ENCODE data around the gene KIF18A.
"Not testable (repeated sequence)": the region's sequence is repeated elsewhere in the genome, so short reads cannot be mapped to it uniquely, and the experiment has no call there.

The KIF18A gene

GRCh38 chr11:28105869-28106268 lies 2.1 kb downstream of the KIF18A start:
- Histone ChIP-seq H3K36me3 (no peaks in the 10 kb centered on the region), H3K9me3 (no peaks in the 10 kb centered on the region), H3K4me3 (no peak overlapping the region), H3K27me3 (no peaks in the 10 kb centered on the region), H3K27ac (no peak overlapping the region), H3K4me1 (peaks cover 0 to 34% (median 10%) of the 10 kb centered on the region in 4 donors)
- intact Hi-C loops (cut with DNase I; ENCODE audit: low total_unique reads): no loop called here
- DNase-seq: no peak
- TF ChIP-seq CTCF (IDR thresholded peaks at IDR 0.05): no peak

GRCh38 chr11:28104984-28105383 lies 3.0 kb downstream of the KIF18A start:
- Histone ChIP-seq H3K9me3 (no peaks in the 10 kb centered on the region), H3K4me1 (peaks cover 0 to 33% (median 8%) of the 10 kb centered on the region in 4 donors), H3K27ac (no peak overlapping the region), H3K4me3 (no peak overlapping the region), H3K27me3 (no peaks in the 10 kb centered on the region), H3K36me3 (no peaks in the 10 kb centered on the region)
- no peak for TF ChIP-seq CTCF (IDR thresholded peaks at IDR 0.05)
- intact Hi-C loops (cut with DNase I; ENCODE audit: low total_unique reads): no loop called here
- no peak for DNase-seq

GRCh38 chr11:28104425-28104824 lies 3.5 kb downstream of the KIF18A start:
- H3K4me1 ChIP-seq: peaks cover 0 to 28% (median 8%) of the 10 kb centered on the region in 4 donors

GRCh38 chr11:28102300-28102699 lies 5.7 kb downstream of the KIF18A start:
- H3K4me1 ChIP-seq: peaks cover 0 to 12% (median 4%) of the 10 kb centered on the region in 4 donors
- H3K36me3 ChIP-seq; H3K27me3 ChIP-seq; intact Hi-C loops (cut with DNase I; ENCODE audit: low total_unique reads); H3K27ac ChIP-seq; DNase-seq; H3K4me3 ChIP-seq; H3K9me3 ChIP-seq: not testable (repeated sequence)

More at GRCh38 chr11:28104425-28104824, 3.5 kb downstream of the KIF18A start:
- no peak for TF ChIP-seq CTCF (IDR thresholded peaks at IDR 0.05)
- intact Hi-C loops (cut with DNase I; ENCODE audit: low total_unique reads): no loop called here
- Histone ChIP-seq H3K27me3 (no peaks in the 10 kb centered on the region), H3K9me3 (no peaks in the 10 kb centered on the region), H3K4me3 (no peak overlapping the region), H3K27ac (no peak overlapping the region), H3K36me3 (no peaks in the 10 kb centered on the region)
- DNase-seq: no peak

- Histone ChIP-seq H3K4me1 (peaks cover 0 to 5% (median 0%) of the 10 kb centered on the region in 4 donors), H3K36me3 (no peaks in the 10 kb centered on the region), H3K27ac (no peak overlapping the region), H3K27me3 (no peaks in the 10 kb centered on the region), H3K9me3 (no peaks in the 10 kb centered on the region), H3K4me3 (no peak overlapping the region)
- no peak for DNase-seq
- intact Hi-C loops (cut with DNase I; ENCODE audit: low total_unique reads): no loop called here
- TF ChIP-seq CTCF (IDR thresholded peaks at IDR 0.05): no peak
These were observed 7.3 kb downstream of the KIF18A start for GRCh38 chr11:28100665-28101064.

GRCh38 chr11:28099715-28100114 lies 8.2 kb downstream of the KIF18A start:
- TF ChIP-seq CTCF (IDR thresholded peaks at IDR 0.05): no peak
- H3K4me3 ChIP-seq: no peak overlapping the region
- no peaks in the 10 kb centered on the region for H3K36me3 ChIP-seq
- no peaks in the 10 kb centered on the region for H3K9me3 ChIP-seq
- DNase-seq: no peak
- H3K4me1 ChIP-seq: peaks cover 0 to 5% (median 0%) of the 10 kb centered on the region in 4 donors
- H3K27me3 ChIP-seq: no peaks in the 10 kb centered on the region
- H3K27ac ChIP-seq: no peak overlapping the region
- intact Hi-C loops (cut with DNase I; ENCODE audit: low total_unique reads): no loop called here

Data from tibial artery (tissue), 4 donors.